WTC11 (cell line): ENCODE measurements around the gene GSTK1. TPM values are rescaled to one million over a fixed set of nuclear protein-coding genes. Genes with fewer than 3 reads are reported as not detected.

Experiments used
- ATAC-seq: fragments of 200-7000 bp; cut with Tn5 transposase; 2 replicates; pipeline ENCODE4 v1.10.0; 2021; ENCODE audit warnings: mild to moderate bottlenecking, moderate library complexity
- CTCF ChIA-PET: fragments of 300-600 bp; sonication (Branson Sonifier 250); formaldehyde crosslinking; loops from one replicate; lab custom pipeline; 2021; ENCODE audit warnings: antibody characterized with exemption; lab: Charles Lee
- POLR2A ChIA-PET: fragments of 350-600 bp; sonication (Branson Sonifier 250); formaldehyde crosslinking; loops from one replicate; lab custom pipeline; 2021; ENCODE audit warnings: antibody characterized with exemption; lab: Charles Lee
- DNase-seq: peaks from one replicate; pipeline ENCODE4 v3.0.0; 2021; ENCODE audit warnings: low spot score
- H3K27ac Mint-ChIP-seq: 2 replicates; pipeline ENCODE4 v1.8.0; 2021; ENCODE audit warnings: mixed read lengths
- H3K27me3 Mint-ChIP-seq: 2 replicates; pipeline ENCODE4 v1.8.0; 2021; ENCODE audit warnings: low read depth, mild to moderate bottlenecking, moderate library complexity, mixed read lengths
- H3K36me3 Mint-ChIP-seq: 2 replicates; pipeline ENCODE4 v1.8.0; 2021; ENCODE audit warnings: mixed read lengths
- H3K4me1 Mint-ChIP-seq: 2 replicates; pipeline ENCODE4 v1.8.0; 2022; ENCODE audit warnings: mixed read lengths
- H3K4me3 Mint-ChIP-seq: 2 replicates; pipeline ENCODE4 v1.8.0; 2021; ENCODE audit warnings: mild to moderate bottlenecking, moderate library complexity, mixed read lengths
- H3K9me3 Mint-ChIP-seq: 2 replicates; pipeline ENCODE4 v1.8.0; 2021; ENCODE audit warnings: mixed read lengths
- ATF2 ChIP-seq: sonication (generic); formaldehyde crosslinking; IDR thresholded peaks from 2 replicates; pipeline ENCODE4 v1.8.1; 2022; ENCODE audit warnings: low read depth, missing genetic modification reagents, borderline replicate concordance
- ERG ChIP-seq: fragments of 250-450 bp; sonication (Bioruptor Pico); IDR thresholded peaks from 2 replicates; pipeline ENCODE4 v1.8.0; 2021; ENCODE audit warnings: mild to moderate bottlenecking
- FOXJ3 ChIP-seq: sonication (generic); formaldehyde crosslinking; IDR thresholded peaks from 2 replicates; pipeline ENCODE4 v1.9.0; 2021; ENCODE audit warnings: missing genetic modification reagents, mild to moderate bottlenecking, borderline replicate concordance
- KAT7 ChIP-seq: sonication (generic); formaldehyde crosslinking; IDR thresholded peaks from 2 replicates; pipeline ENCODE4 v1.8.1; 2023; ENCODE audit warnings: missing genetic modification reagents, mild to moderate bottlenecking, borderline replicate concordance
- NR2C2 ChIP-seq: sonication (generic); formaldehyde crosslinking; IDR thresholded peaks from 2 replicates; pipeline ENCODE4 v1.8.0; 2022; ENCODE audit warnings: mild to moderate bottlenecking, missing genetic modification reagents
- TEAD1 ChIP-seq: sonication (generic); formaldehyde crosslinking; IDR thresholded peaks from 2 replicates; pipeline ENCODE4 v1.8.0; 2022; ENCODE audit warnings: mild to moderate bottlenecking, missing genetic modification reagents
- ZNF219 ChIP-seq: sonication (generic); formaldehyde crosslinking; IDR thresholded peaks from 2 replicates; pipeline ENCODE4 v1.8.0; 2023; ENCODE audit warnings: missing genetic modification reagents, mild to moderate bottlenecking, borderline replicate concordance
- total RNA-seq: library from RNA; stranded (reverse); gene quantifications from 3 replicates; pipeline ENCODE4 v1.2.3, GENCODE V29; 2021
- TF ChIP-seq, protein P1 (sequence below): sonication (generic); formaldehyde crosslinking; IDR thresholded peaks from 2 replicates; pipeline ENCODE4 v1.8.0; 2022; ENCODE audit warnings: mild to moderate bottlenecking, missing genetic modification reagents
- TF ChIP-seq, protein P2 (sequence below): sonication (generic); formaldehyde crosslinking; IDR thresholded peaks from 2 replicates; pipeline ENCODE4 v1.8.0; 2023; ENCODE audit warnings: missing genetic modification reagents
- TF ChIP-seq, protein P3 (sequence below): sonication (generic); formaldehyde crosslinking; IDR thresholded peaks from 2 replicates; pipeline ENCODE4 v1.8.1; 2022; ENCODE audit warnings: mild to moderate bottlenecking, missing genetic modification reagents, moderate library complexity, borderline replicate concordance
- TF ChIP-seq, protein P4 (sequence below): fragments of 250-450 bp; sonication (Bioruptor Pico); IDR thresholded peaks from 2 replicates; pipeline ENCODE4 v1.9.0; 2021; ENCODE audit warnings: mild to moderate bottlenecking
- TF ChIP-seq, protein P5 (sequence below): sonication (generic); formaldehyde crosslinking; IDR thresholded peaks from 2 replicates; pipeline ENCODE4 v1.8.1; 2023; ENCODE audit warnings: mild to moderate bottlenecking, moderate library complexity, missing genetic modification reagents

GSTK1 gene
- total RNA-seq, 1 experiment from 2014 or later = 30.1 TPM

DNA sequence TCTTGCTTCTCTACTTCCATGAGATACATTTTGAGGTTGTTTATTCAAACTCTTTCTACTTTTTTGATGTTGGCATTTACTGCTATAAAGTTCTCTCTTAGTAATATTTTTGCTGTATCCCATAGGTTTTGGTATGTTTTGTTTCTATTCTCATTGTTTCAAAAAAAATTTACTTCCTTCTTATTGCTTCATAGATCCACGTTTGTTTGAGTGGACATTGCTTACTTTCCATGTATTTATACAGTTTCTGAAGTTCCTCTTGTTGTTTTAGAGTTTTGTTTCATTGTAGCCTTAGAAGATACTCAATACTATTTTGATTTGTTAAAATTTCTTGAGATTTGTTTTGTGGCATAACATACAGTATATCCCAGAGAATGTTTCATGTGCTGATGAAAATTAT, 27.7 kb upstream of the GSTK1 start (continued):
- TF ChIP-seq, protein P1, sequence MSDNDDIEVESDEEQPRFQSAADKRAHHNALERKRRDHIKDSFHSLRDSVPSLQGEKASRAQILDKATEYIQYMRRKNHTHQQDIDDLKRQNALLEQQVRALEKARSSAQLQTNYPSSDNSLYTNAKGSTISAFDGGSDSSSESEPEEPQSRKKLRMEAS (CRISPR knock-in tag) = no peak

- H3K36me3 Mint-ChIP-seq = peaks cover 9% of the 10 kb centered on the region; the same call in 1 of the 2 replicates
- DNase-seq (no peak), ATAC-seq (no peak)
- CTCF ChIA-PET = interaction anchor here (1.2 kb wide), 1 partner anchor 21 kb away, joined by 3 read pairs; no protein-coding TSS in a partner anchor
- no peaks in the 10 kb centered on the region for H3K4me1 Mint-ChIP-seq
- no peak overlapping the region for H3K4me3 Mint-ChIP-seq
- H3K27ac Mint-ChIP-seq = no peak overlapping the region
- no peak for TF ChIP-seq TEAD1
- peaks cover 36% of the 10 kb centered on the region for H3K27me3 Mint-ChIP-seq
- H3K9me3 Mint-ChIP-seq = peaks cover 23% of the 10 kb centered on the region
- POLR2A ChIA-PET = no interaction called here
Measured at GRCh38 chr7:143236408-143236990, 26.7 kb upstream of the GSTK1 start.

DNA sequence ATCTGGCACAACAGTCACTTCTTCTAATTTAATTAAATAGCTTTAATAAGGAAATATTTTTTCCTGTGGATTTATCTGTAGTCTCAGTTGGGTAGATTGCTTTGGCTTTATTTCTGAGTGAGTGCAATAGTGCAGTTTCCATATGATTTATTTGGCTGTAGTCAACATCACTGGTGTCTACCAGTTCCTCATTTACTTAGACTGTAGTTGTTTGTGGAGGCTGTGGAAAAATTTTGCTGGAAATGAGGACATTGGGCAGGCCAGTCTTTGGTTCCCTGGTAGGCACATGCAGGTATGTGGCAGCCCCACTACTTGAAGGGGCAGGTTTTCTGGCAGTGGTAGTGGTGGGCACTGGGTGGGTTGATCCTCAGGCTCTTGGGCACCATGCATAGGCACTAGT, 25.9 kb upstream of the GSTK1 start:
- TF ChIP-seq, protein P2, sequence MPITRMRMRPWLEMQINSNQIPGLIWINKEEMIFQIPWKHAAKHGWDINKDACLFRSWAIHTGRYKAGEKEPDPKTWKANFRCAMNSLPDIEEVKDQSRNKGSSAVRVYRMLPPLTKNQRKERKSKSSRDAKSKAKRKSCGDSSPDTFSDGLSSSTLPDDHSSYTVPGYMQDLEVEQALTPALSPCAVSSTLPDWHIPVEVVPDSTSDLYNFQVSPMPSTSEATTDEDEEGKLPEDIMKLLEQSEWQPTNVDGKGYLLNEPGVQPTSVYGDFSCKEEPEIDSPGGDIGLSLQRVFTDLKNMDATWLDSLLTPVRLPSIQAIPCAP (CRISPR knock-in tag) = no peak
- TF ChIP-seq NR2C2 (CRISPR knock-in tag) = no peak
- TF ChIP-seq ATF2 (CRISPR knock-in tag) = no peak
- TF ChIP-seq, protein P3, sequence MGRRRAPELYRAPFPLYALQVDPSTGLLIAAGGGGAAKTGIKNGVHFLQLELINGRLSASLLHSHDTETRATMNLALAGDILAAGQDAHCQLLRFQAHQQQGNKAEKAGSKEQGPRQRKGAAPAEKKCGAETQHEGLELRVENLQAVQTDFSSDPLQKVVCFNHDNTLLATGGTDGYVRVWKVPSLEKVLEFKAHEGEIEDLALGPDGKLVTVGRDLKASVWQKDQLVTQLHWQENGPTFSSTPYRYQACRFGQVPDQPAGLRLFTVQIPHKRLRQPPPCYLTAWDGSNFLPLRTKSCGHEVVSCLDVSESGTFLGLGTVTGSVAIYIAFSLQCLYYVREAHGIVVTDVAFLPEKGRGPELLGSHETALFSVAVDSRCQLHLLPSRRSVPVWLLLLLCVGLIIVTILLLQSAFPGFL (CRISPR knock-in tag) = no peak
- TF ChIP-seq, protein P4, sequence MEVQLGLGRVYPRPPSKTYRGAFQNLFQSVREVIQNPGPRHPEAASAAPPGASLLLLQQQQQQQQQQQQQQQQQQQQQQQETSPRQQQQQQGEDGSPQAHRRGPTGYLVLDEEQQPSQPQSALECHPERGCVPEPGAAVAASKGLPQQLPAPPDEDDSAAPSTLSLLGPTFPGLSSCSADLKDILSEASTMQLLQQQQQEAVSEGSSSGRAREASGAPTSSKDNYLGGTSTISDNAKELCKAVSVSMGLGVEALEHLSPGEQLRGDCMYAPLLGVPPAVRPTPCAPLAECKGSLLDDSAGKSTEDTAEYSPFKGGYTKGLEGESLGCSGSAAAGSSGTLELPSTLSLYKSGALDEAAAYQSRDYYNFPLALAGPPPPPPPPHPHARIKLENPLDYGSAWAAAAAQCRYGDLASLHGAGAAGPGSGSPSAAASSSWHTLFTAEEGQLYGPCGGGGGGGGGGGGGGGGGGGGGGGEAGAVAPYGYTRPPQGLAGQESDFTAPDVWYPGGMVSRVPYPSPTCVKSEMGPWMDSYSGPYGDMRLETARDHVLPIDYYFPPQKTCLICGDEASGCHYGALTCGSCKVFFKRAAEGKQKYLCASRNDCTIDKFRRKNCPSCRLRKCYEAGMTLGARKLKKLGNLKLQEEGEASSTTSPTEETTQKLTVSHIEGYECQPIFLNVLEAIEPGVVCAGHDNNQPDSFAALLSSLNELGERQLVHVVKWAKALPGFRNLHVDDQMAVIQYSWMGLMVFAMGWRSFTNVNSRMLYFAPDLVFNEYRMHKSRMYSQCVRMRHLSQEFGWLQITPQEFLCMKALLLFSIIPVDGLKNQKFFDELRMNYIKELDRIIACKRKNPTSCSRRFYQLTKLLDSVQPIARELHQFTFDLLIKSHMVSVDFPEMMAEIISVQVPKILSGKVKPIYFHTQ (CRISPR knock-in tag) = no peak
- TF ChIP-seq ZNF219 = no peak
- TF ChIP-seq, protein P5, sequence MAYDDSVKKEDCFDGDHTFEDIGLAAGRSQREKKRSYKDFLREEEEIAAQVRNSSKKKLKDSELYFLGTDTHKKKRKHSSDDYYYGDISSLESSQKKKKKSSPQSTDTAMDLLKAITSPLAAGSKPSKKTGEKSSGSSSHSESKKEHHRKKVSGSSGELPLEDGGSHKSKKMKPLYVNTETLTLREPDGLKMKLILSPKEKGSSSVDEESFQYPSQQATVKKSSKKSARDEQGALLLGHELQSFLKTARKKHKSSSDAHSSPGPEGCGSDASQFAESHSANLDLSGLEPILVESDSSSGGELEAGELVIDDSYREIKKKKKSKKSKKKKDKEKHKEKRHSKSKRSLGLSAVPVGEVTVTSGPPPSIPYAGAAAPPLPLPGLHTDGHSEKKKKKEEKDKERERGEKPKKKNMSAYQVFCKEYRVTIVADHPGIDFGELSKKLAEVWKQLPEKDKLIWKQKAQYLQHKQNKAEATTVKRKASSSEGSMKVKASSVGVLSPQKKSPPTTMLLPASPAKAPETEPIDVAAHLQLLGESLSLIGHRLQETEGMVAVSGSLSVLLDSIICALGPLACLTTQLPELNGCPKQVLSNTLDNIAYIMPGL (CRISPR knock-in tag) = no peak
- no peak for TF ChIP-seq KAT7 (CRISPR knock-in tag)
- no peak for TF ChIP-seq ERG (CRISPR knock-in tag)
- TF ChIP-seq FOXJ3 = no peak
- TF ChIP-seq TEAD1 = no peak
- no peaks in the 10 kb centered on the region for H3K4me1 Mint-ChIP-seq
- H3K36me3 Mint-ChIP-seq = peaks cover 9% of the 10 kb centered on the region; the same call in 1 of the 2 replicates
- ChIA-PET POLR2A (no interaction called here), CTCF (no interaction called here)
- H3K27ac Mint-ChIP-seq = no peak overlapping the region
- ATAC-seq (no peak), DNase-seq (no peak)
- H3K4me3 Mint-ChIP-seq = no peak overlapping the region
- H3K27me3 Mint-ChIP-seq = peaks cover 40% of the 10 kb centered on the region
- peaks cover 23% of the 10 kb centered on the region for H3K9me3 Mint-ChIP-seq
